Liver (tissue), 9 donors: ENCODE measurements around the gene SEMA3E. TPM values are rescaled to one million over a fixed set of nuclear protein-coding genes. Genes with fewer than 3 reads are reported as not detected.

ENCODE experiments used
- DNase-seq: peaks from one replicate; pipeline ENCODE4 v3.0.0-alpha.2; 2017; ENCODE audit warnings: low spot score
- H3K27ac ChIP-seq, 2 donors: one replicate each; pipeline ENCODE4 v1.7.0; 2013; ENCODE audit warnings: inconsistent platforms in 2 of 2, low read length in 2 of 2, control low read depth in 1 of 2, low read depth in 1 of 2, mild to moderate bottlenecking in 1 of 2
- H3K27me3 ChIP-seq, 4 donors: one replicate each; pipeline versions ENCODE4 v1.6.1 to v1.7.0; 2013; ENCODE audit warnings: low read length in 3 of 4, inconsistent platforms in 1 of 4, mild to moderate bottlenecking in 1 of 4, moderate library complexity in 1 of 4; ENCODE audit not compliant: control insufficient read depth in 4 of 4, insufficient read depth in 4 of 4
- H3K36me3 ChIP-seq, 4 donors: one replicate each; pipeline versions ENCODE4 v1.6.1 to v1.7.0; 2013; ENCODE audit warnings: low read length in 3 of 4, mild to moderate bottlenecking in 3 of 4, low read depth in 1 of 4, moderate library complexity in 1 of 4; ENCODE audit not compliant: control insufficient read depth in 4 of 4, insufficient read depth in 3 of 4
- H3K4me1 ChIP-seq, 4 donors: one replicate each; pipeline versions ENCODE4 v1.6.1 to v1.7.0; 2013; ENCODE audit warnings: low read length in 3 of 4, mild to moderate bottlenecking in 3 of 4, moderate library complexity in 1 of 4; ENCODE audit not compliant: control insufficient read depth in 4 of 4, insufficient read depth in 4 of 4
- H3K4me3 ChIP-seq, 3 donors: one replicate each; pipeline versions ENCODE4 v1.6.1 to v1.7.0; 2013; ENCODE audit warnings: low read length in 3 of 3, control low read depth in 1 of 3, low read depth in 1 of 3, mild to moderate bottlenecking in 1 of 3
- H3K9ac ChIP-seq, 2 donors: one replicate each; pipeline ENCODE4 v1.7.0; 2013; ENCODE audit warnings: low read length in 2 of 2, mild to moderate bottlenecking in 2 of 2, moderate library complexity in 2 of 2, control low read depth in 1 of 2, low read depth in 1 of 2
- H3K9me3 ChIP-seq, 4 donors: one replicate each; pipeline versions ENCODE4 v1.6.1 to v1.7.0; 2013; ENCODE audit warnings: low read length in 3 of 4; ENCODE audit not compliant: control insufficient read depth in 4 of 4
- ATF3 ChIP-seq: IDR thresholded peaks from 2 replicates; pipeline ENCODE4 v1.6.1; 2016; ENCODE audit warnings: antibody characterized with exemption
- CTCF ChIP-seq: fragments of 150-350 bp; IDR thresholded peaks from 2 replicates; pipeline ENCODE4 v1.5.1; 2017; ENCODE audit warnings: improper control_type of control experiment, low read depth, low read length; ENCODE audit not compliant: missing input control
- EGR1 ChIP-seq, 2 donors: IDR thresholded peaks; 2 replicates each; pipeline ENCODE4 v1.6.1; 2016 to 2018; ENCODE audit warnings: antibody characterized with exemption in 2 of 2, low read depth in 2 of 2
- FOXA1 ChIP-seq: IDR thresholded peaks from 2 replicates; pipeline ENCODE4 v1.6.1; 2016; ENCODE audit warnings: antibody characterized with exemption
- FOXA2 ChIP-seq: IDR thresholded peaks from 2 replicates; pipeline ENCODE4 v1.6.1; 2016; ENCODE audit warnings: antibody characterized with exemption
- GABPA ChIP-seq, 2 donors: IDR thresholded peaks in 1 of 2; conservative IDR thresholded peaks in 1 of 2; 2 replicates each; pipeline ENCODE4 v1.6.1; 2016; ENCODE audit warnings: antibody characterized with exemption in 2 of 2, mild to moderate bottlenecking in 1 of 2, moderate library complexity in 1 of 2
- HNF4A ChIP-seq, 2 donors: conservative IDR thresholded peaks; 2 replicates each; pipeline ENCODE4 v1.6.1; 2016; ENCODE audit warnings: antibody characterized with exemption in 2 of 2, mild to moderate bottlenecking in 2 of 2
- HNF4G ChIP-seq: IDR thresholded peaks from 2 replicates; pipeline ENCODE4 v1.6.1; 2016; ENCODE audit warnings: antibody characterized with exemption
- JUND ChIP-seq, 2 donors: IDR thresholded peaks; 2 replicates each; pipeline ENCODE4 v1.6.1; 2016; ENCODE audit warnings: antibody characterized with exemption in 2 of 2
- MAX ChIP-seq: IDR thresholded peaks from 2 replicates; pipeline ENCODE4 v1.6.1; 2016; ENCODE audit warnings: antibody characterized with exemption
- NR2F2 ChIP-seq: IDR thresholded peaks from 2 replicates; pipeline ENCODE4 v1.6.1; 2016; ENCODE audit warnings: antibody characterized with exemption
- RAD21 ChIP-seq, 2 donors: IDR thresholded peaks; 2 replicates each; pipeline ENCODE4 v1.6.1; 2016; ENCODE audit warnings: antibody characterized with exemption in 2 of 2, mild to moderate bottlenecking in 2 of 2
- REST ChIP-seq: IDR thresholded peaks from 2 replicates; pipeline ENCODE4 v1.6.1; 2016; ENCODE audit warnings: antibody characterized with exemption, mild to moderate bottlenecking
- RXRA ChIP-seq, 2 donors: IDR thresholded peaks; 2 replicates each; pipeline ENCODE4 v1.6.1; 2017 to 2018; ENCODE audit warnings: antibody characterized with exemption in 2 of 2, mild to moderate bottlenecking in 1 of 2
- SP1 ChIP-seq: IDR thresholded peaks from 2 replicates; pipeline ENCODE4 v1.6.1; 2018; ENCODE audit warnings: antibody characterized with exemption, mild to moderate bottlenecking
- TAF1 ChIP-seq: conservative IDR thresholded peaks from 2 replicates; pipeline ENCODE4 v1.6.1; 2016; ENCODE audit warnings: antibody characterized with exemption, mild to moderate bottlenecking
- YY1 ChIP-seq: IDR thresholded peaks from 2 replicates; pipeline ENCODE4 v1.6.1; 2016; ENCODE audit warnings: antibody characterized with exemption, mild to moderate bottlenecking
- ZBTB33 ChIP-seq: IDR thresholded peaks from 2 replicates; pipeline ENCODE4 v1.6.1; 2016; ENCODE audit warnings: antibody characterized with exemption
- WGBS: extraction: QIAGEN DNeasy Blood & Tissue Kit; methylation state at CpG from one replicate; pipeline ENCODE4 v1.1.7; 2013; 5-methylcytosine and 5-hydroxymethylcytosine counted together
- polyA plus RNA-seq, 2 donors: library from polyadenylated mRNA; stranded (reverse) in 1 of 2; unstranded in 1 of 2; fragments of 200-250 nt in 1 of 2; fragments of >200 nt in 1 of 2; fragmentation: Nextera tagmentation in 1 of 2; extraction: Ambion mirVana in 1 of 2; gene quantifications; one replicate each; pipeline versions ENCODE4 v1.2.1 to v1.2.3, GENCODE V29; 2013 to 2015
- total RNA-seq, 2 donors: library from RNA; depleted of rRNA; stranded (reverse); fragments of >200 nt; gene quantifications; one replicate each; pipeline ENCODE4 v1.2.3, GENCODE V29; 2014
- donor health status: healthy.
- donor health status: healthy.
- donor health status: healthy.
- donor health status: healthy.
- donor health status: healthy.

The SEMA3E gene
- total and polyA plus RNA-seq, 4 donors: 0.20 to 1.2 (median 0.59) TPM; not detected in 1

- DNase-seq: no peak
- H3K4me3 ChIP-seq: no peak overlapping the region
- no peak overlapping the region for H3K27ac ChIP-seq
- TF ChIP-seq TAF1 (no peak), YY1 (no peak), NR2F2 (no peak), GABPA (IDR thresholded peaks at IDR 0.05 in 1 of 2, conservative IDR thresholded peaks at IDR 0.05 in 1 of 2) (no peak), JUND (IDR thresholded peaks at IDR 0.05) (no peak), RXRA (IDR thresholded peaks at IDR 0.05) (no peak), CTCF (no peak), HNF4A (conservative IDR thresholded peaks at IDR 0.05) (no peak), MAX (no peak), FOXA1 (no peak), HNF4G (no peak), ZBTB33 (no peak), FOXA2 (no peak), SP1 (no peak), RAD21 (IDR thresholded peaks at IDR 0.05) (no peak), EGR1 (IDR thresholded peaks at IDR 0.05; ENCODE audit: low read depth in 2 of 2) (no peak)
- no peaks in the 10 kb centered on the region for H3K9me3 ChIP-seq
- no peaks in the 10 kb centered on the region for H3K4me1 ChIP-seq
- WGBS: 67% methylated on average over 4 of the region's 4 CpGs
- H3K36me3 ChIP-seq: no peaks in the 10 kb centered on the region
- peaks cover 0 to 3% (median 0%) of the 10 kb centered on the region in 4 donors for H3K27me3 ChIP-seq
- H3K9ac ChIP-seq: no peak overlapping the region
These were observed 54.9 kb downstream of the SEMA3E start for GRCh38 chr7:83593921-83594475.

GRCh38 chr7:83588602-83589240, 60.2 kb downstream of the SEMA3E start:
- H3K9me3 ChIP-seq: no peaks in the 10 kb centered on the region
- no peak overlapping the region for H3K9ac ChIP-seq
- WGBS: 91% methylated on average over 4 of the region's 4 CpGs
- H3K4me1 ChIP-seq: no peaks in the 10 kb centered on the region
- no peak overlapping the region for H3K4me3 ChIP-seq
- no peaks in the 10 kb centered on the region for H3K27me3 ChIP-seq
- DNase-seq: no peak
- no peak overlapping the region for H3K27ac ChIP-seq
- H3K36me3 ChIP-seq: no peaks in the 10 kb centered on the region
- no peak for TF ChIP-seq HNF4A (conservative IDR thresholded peaks at IDR 0.05)
- TF ChIP-seq NR2F2: no peak
- TF ChIP-seq YY1: no peak
- no peak for TF ChIP-seq FOXA2
- TF ChIP-seq FOXA1: no peak
- no peak for TF ChIP-seq EGR1 (IDR thresholded peaks at IDR 0.05; ENCODE audit: low read depth in 2 of 2)
- no peak for TF ChIP-seq ATF3
- no peak for TF ChIP-seq RAD21 (IDR thresholded peaks at IDR 0.05)
- no peak for TF ChIP-seq ZBTB33
- no peak for TF ChIP-seq MAX
- TF ChIP-seq GABPA (IDR thresholded peaks at IDR 0.05 in 1 of 2, conservative IDR thresholded peaks at IDR 0.05 in 1 of 2): no peak
- no peak for TF ChIP-seq SP1
- TF ChIP-seq REST: no peak
